Measurements from ENCODE around the gene MICAL2.

Gene MICAL2

GRCh38 chr11:12168114-12168513 is 57.7 kb downstream of the MICAL2 start:
- DNase-seq: no peak

- DNase-seq: no peak
Measured at GRCh38 chr11:12169822-12170221, 59.4 kb downstream of the MICAL2 start.

GRCh38 chr11:12170501-12170900 is 60.1 kb downstream of the MICAL2 start:
- DNase-seq: no peak

- DNase-seq: no peak
Measured at GRCh38 chr11:12170984-12171383, 60.6 kb downstream of the MICAL2 start.

- DNase-seq: no peak
Measured at GRCh38 chr11:12171921-12172320, 61.5 kb downstream of the MICAL2 start.

GRCh38 chr11:12172493-12173013 is 62.2 kb downstream of the MICAL2 start:
- no peak for DNase-seq

GRCh38 chr11:12173111-12173510 is 62.7 kb downstream of the MICAL2 start:
- DNase-seq: no peak

- no peak for DNase-seq
Measured at GRCh38 chr11:12174128-12174476, 63.7 kb downstream of the MICAL2 start.

- no peak for DNase-seq
Measured at GRCh38 chr11:12174477-12175143, 64.2 kb downstream of the MICAL2 start.

GRCh38 chr11:12175694-12176241 is 65.4 kb downstream of the MICAL2 start:
- DNase-seq: no peak

GRCh38 chr11:12176410-12176809 is 66.0 kb downstream of the MICAL2 start:
- DNase-seq: no peak

GRCh38 chr11:12177739-12178338 is 67.4 kb downstream of the MICAL2 start:
- no peak for DNase-seq

- DNase-seq: no peak
Measured at GRCh38 chr11:12179019-12179418, 68.6 kb downstream of the MICAL2 start.

- peak in 8 of 58 donors; percentile 13 to 65 (median 29) for DNase-seq
Measured at GRCh38 chr11:12179531-12179930, 69.1 kb downstream of the MICAL2 start.

GRCh38 chr11:12180257-12181205 is 70.1 kb downstream of the MICAL2 start:
- no peak for DNase-seq

- DNase-seq: no peak
Measured at GRCh38 chr11:12182302-12182675, 71.9 kb downstream of the MICAL2 start.

- no peak for DNase-seq
Measured at GRCh38 chr11:12182676-12183541, 72.5 kb downstream of the MICAL2 start.

GRCh38 chr11:12183827-12184620 is 73.6 kb downstream of the MICAL2 start:
- DNase-seq: no peak

GRCh38 chr11:12184699-12185098 is 74.3 kb downstream of the MICAL2 start:
- DNase-seq: no peak
